Measurements from ENCODE around the gene NSUN4.
"Not testable (repeated sequence)": the region's sequence is repeated elsewhere in the genome, so short reads cannot be mapped to it uniquely, and the experiment has no call there.

Gene NSUN4

GRCh38 chr1:46325285-46326076 is 15.1 kb upstream of the NSUN4 start:
- not testable (repeated sequence) for DNase-seq

- DNase-seq, result not testable (repeated sequence)
Measured at GRCh38 chr1:46328182-46328581, 12.4 kb upstream of the NSUN4 start.

DNA sequence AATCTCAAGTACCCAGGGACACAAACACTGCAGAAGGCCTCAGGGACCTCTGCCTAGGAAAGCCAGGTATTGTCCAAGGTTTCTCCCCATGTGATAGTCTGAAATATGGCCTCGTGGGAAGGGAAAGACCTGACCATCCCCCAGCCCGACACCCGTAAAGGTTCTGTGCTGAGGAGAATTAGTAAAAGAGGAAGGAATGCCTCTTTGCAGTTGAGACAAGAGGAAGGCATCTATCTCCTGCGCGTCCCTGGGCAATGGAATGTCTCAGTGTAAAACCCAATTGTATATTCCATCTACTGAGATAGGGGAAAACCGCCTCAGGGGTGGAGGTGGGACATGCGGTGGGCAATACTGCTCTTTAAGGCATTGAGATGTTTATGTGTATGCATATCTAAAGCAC is 10.8 kb upstream of the NSUN4 start:
- DNase-seq, result not testable (repeated sequence)

- not testable (repeated sequence) for DNase-seq
Measured at GRCh38 chr1:46330381-46330780, 10.2 kb upstream of the NSUN4 start.

DNA sequence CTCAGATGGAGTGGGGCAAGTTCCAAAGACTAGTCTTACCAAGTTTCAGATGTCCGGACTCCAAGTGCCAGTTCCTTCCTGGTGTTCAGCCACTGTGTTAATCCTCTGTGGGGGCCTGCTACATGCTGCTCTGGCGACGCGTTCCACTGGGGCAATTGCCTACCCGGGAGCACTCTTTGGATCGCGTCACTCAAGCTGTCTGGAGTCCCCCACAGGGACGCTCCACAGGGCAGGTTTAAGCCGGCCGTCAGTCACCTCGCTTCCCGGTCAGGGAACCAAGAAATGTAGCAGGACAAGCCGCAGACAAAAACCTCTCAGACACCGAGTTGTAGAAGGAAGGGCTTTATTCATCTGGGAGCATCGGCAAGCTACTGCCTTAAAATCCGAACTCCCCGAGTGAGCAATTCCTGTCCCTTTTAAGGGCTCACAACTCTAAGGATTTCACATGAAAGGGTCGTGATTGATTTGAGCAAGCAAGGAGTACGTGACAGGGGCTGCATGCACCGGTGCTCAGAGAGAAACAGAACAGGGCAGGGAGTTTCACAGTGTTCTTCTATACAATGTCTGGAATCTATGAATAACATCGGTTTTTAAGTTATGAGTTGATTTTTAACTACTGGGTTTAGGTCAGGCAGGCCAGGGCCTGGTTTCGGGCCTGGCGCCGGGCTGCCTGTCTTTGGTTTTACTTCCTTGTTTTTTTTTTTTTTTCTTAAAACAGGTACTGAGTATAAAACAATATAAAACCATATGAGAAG is 8.6 kb upstream of the NSUN4 start:
- not testable (repeated sequence) for DNase-seq

DNA sequence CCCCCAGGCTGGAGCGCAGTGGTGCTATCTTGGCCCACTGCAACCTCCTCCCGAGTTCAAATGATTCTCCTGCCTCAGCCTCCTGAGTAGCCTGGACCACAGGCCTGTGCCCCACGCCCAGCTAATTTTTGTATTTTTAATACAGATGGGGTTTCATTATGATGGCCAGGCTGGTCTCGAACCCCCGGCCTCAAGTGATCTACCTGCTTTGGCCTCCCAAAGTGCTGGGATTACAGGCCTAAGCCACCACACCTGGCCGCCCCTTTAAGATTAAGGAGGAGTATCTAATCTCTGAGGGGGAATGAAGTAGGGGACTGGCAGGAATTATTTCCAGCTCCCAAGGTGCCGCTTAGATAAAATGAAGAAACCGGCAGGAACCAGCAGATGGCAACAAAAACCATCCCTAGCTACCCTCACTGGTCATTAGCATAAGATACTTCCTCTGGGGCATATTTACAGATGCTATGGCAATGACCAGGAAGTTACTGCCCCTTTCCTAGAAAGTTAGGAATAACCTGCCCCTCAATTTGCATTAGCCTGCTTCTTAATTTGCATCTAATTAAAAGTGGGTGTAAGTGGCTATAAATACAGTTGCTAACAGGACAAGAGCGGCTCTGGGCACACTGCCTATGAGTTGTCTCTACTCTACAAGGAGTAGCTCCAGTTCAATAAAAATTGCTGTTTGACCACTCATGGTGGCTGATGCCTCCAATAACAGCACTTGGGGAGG is 7.1 kb upstream of the NSUN4 start:
- peak in 1 of 51 donors; percentile 2 for DNase-seq

GRCh38 chr1:46334030-46334384 is 6.6 kb upstream of the NSUN4 start:
- no peak for DNase-seq

DNA sequence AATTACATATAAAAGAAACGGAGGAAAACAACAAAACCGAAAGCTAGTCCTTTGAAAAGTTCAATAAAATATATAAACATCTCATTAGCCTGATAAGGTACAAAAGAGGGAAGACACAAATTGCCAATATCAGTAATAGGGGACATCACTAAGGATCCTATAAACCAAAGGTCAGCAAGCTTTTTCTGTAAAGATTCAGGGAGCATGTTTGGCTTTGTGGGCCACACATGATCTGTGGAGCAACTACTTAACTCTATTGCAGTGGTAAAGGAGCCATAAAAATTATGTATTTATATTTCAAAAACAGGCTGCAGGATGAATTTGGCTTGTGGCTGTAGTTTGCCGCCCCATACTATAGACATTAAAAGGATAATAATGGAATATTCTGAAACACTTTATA is 5.5 kb upstream of the NSUN4 start:
- DNase-seq, result no peak

DNA sequence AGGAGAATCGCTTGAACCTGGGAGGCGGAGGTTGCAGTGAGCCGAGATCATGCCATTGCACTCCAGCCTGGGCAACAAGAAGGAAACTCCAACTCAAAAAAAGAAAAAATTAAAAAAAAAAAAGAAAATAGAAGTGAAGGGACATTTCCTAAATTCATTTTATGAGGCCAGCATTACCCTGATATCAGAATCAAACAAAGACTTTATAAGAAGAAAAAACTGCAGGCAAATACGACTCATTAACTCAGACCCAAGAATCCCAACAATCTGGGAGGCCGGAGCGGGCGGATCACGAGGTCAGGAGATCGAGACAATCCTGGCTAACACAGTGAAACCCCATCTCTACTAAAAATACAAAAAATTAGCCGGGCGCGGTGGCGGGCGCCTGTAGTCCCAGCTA is 3.2 kb upstream of the NSUN4 start:
- not testable (repeated sequence) for DNase-seq

- DNase-seq, result no peak
Measured at GRCh38 chr1:46341222-46342083, 846 bp downstream of the NSUN4 start.

GRCh38 chr1:46342084-46342656 is 1.6 kb downstream of the NSUN4 start:
- no peak for DNase-seq

DNA sequence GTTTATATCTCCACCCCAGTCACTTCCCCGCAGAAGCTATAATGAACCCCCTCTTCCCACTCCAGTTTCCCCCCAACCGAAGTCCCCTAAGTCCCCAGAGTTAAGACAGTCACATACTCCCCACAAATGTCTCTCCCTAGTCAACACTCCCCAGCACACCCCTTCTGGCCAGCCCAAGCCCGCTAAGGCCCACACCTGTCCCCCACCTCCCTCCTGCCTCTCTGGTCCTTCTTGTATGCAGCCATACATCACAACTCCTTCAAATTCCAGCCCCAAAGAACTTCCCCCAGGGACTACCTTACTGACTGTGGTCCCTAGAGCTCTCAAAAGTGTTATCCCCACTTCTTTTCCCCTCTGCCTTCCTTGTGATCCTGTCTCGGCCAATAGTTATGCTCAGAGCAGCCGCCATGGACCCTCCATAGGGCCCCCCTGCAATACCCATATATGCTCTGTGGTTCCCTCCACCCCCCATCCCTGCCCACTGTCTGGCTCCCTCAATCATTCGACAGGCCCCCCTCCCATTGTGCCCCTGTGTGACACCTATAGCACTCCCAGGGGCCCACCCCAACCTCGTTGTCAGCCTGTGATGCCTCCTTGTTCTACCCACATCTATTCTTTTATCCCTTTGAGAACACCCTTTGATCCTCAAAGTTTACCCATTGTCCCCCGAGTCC is 2.2 kb downstream of the NSUN4 start:
- no peak for DNase-seq

DNA sequence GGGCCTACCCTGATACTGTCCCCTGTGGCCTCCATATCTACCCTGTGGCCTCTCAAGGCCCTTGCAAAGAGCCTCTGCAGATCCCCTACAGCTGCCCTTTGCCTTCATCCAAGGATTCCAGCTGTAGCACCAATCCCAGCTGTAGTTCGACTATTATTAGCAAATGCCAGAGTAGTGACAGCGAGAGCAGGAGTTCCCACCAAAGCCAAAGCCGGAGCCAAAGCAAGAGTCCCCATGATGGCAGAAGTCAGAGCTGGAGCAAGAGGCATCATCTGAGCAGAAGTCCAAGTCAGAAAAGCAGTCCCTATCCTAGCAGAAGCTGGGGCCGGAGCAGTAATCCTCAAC is 2.7 kb downstream of the NSUN4 start:
- no peak for DNase-seq

- no peak for DNase-seq
Measured at GRCh38 chr1:46343705-46344104, 3.1 kb downstream of the NSUN4 start.

DNA sequence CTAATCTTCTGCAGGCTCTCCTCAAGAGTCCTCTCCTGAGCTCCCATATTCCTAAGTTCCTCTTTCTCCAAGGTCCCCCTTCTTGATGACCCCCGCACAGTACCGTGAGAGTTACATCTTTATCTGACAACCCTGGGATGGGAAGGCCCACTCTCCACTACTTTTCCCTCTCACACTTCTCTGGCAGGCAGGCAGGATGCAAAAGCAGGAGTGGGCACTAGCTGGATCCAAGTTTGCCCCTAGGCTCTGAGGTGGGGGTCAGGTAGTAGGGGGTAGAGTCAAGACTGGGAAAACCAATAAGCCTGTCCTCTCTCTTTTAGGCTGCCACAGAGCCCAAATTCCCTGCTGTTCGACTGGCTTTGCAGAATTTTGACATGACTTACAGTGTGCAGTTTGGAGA is 3.9 kb downstream of the NSUN4 start:
- DNase-seq, result no peak

- DNase-seq, result no peak
Measured at GRCh38 chr1:46345281-46345680, 4.7 kb downstream of the NSUN4 start.

DNA sequence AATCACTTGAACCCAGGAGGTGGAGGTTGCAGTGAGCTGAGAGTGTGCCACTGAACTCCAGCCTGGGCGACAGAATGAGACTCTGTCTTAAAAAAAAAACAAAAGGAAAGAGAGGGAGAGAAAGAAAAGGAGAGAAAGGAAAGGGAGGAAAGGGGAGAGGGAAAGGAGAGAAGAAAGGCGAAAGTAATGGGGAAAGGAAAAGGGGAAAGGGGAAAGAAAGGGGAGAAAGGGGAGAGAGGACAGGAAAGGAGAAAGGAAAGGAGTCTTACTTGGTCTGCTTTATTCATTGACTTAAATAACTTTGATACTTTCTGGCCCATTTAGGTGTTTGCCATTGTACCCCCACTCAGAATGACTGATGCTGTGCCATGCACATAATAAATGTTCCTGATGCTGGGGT is 11.8 kb downstream of the NSUN4 start:
- DNase-seq, result no peak

- not testable (repeated sequence) for DNase-seq
Measured at GRCh38 chr1:46355920-46356319, 15.3 kb downstream of the NSUN4 start.

DNA sequence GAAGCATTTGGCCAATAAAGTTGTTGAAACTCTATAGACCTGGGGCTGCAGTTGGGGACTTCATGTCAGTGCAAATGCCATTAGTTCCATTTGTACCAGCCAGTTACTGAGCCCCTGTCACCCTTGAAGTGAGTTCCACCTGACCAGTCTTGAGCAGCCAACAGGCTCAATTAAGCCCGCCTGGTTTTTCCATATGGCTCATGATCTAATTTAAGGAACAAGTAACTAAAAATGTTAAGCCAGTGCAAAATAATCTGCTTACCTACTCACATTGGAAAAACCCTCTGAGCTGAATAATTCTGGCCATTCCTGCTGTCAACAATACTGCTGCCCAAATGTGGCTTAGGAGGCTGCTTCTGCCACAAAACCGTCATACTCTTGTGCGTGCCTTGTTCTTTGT is 21.6 kb downstream of the NSUN4 start:
- DNase-seq, result no peak

- no peak for DNase-seq
Measured at GRCh38 chr1:46363121-46363520, 22.5 kb downstream of the NSUN4 start.

DNA sequence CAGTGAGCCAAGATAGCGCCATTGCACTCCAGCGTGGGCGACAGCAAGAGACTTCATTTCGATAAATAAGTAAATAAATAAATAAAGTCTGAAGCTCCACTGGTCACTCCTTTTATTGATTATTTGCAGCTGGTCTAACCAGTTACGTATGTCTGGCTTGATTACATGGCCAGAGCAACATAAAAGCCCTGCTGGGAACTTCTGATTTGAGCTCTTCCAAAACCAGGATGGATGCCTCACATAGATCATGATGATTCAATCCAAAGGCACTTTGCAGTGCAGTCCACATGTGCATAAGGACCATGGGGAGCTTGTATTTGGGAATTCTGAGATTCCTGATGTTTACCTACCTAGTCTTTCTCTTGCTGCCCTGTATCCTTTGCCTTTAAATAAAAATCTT is 24.0 kb downstream of the NSUN4 start:
- no peak for DNase-seq

Measured in hypothalamus (tissue), 51 donors.